K562 (cell line): Measurements from ENCODE around the gene PSD4. TPM values are rescaled to one million over a fixed set of nuclear protein-coding genes. Genes with fewer than 3 reads are reported as not detected.

ENCODE experiments used
- ATAC-seq: fragments of 200-7000 bp; cut with Tn5 transposase; 3 replicates; pipeline ENCODE4 v1.9.1; 2020; ENCODE audit warnings: moderate library complexity
- BruUV-seq: library from RNA; stranded (reverse); fragments of 400-500 nt; replicated peaks from 2 replicates; lab custom pipeline; 2021; lab: Mats Ljungman, UMichigan
- CTCF ChIA-PET: fragments of 300-600 bp; formaldehyde crosslinking; extraction: SDS; loops from one replicate; lab custom pipeline; 2021; ENCODE audit warnings: low intra/inter-chr PET ratio; lab: Yijun Ruan, JAX
- POLR2A ChIA-PET: fragments of 300-600, 350-650 bp; sonication (Branson Sonifier 250); formaldehyde crosslinking; extraction: SDS; loops from one replicate; lab custom pipeline; 2021; ENCODE audit warnings: antibody characterized with exemption, inconsistent platforms; lab: Yijun Ruan, JAX
- DNase-seq, 4 experiments: peaks; one replicate each; pipeline versions ENCODE4 v3.0.0 to v3.0.0-alpha.2; 2011 to 2018; ENCODE audit warnings: low spot score in 3 of 4, mixed read lengths in 3 of 4; ENCODE audit errors: extremely low read depth in 1 of 4
- FAIRE-seq: peaks from 2 replicates; lab custom pipeline; 2011; peaks lifted over from hg19 to GRCh38; lab: Jason Lieb, UNC
- H2AFZ ChIP-seq: 2 replicates; pipeline ENCODE4 v1.6.0; 2011; ENCODE audit warnings: low read depth, low read length, control low read depth, inconsistent platforms
- H3K27ac ChIP-seq: fragments of 200-600 bp; 3 replicates; pipeline ENCODE4 v1.8.0; 2011; ENCODE audit warnings: low read depth, mild to moderate bottlenecking, control low read depth, inconsistent platforms, low read length, moderate library complexity, mixed read lengths; ENCODE audit errors: extremely low read depth
- H3K27me3 ChIP-seq, 2 experiments: fragments of 300-600 bp in 1 of 2; 2 replicates in 1 of 2; 3 replicates in 1 of 2; pipeline versions ENCODE4 v1.6.0 to v1.8.0; 2011; ENCODE audit warnings: inconsistent platforms in 2 of 2, low read length in 2 of 2, mild to moderate bottlenecking in 1 of 2, mixed read lengths in 1 of 2, moderate library complexity in 1 of 2; ENCODE audit not compliant: control insufficient read depth in 2 of 2, insufficient read depth in 2 of 2
- H3K36me3 ChIP-seq: fragments of 300-600 bp; 3 replicates; pipeline ENCODE4 v1.8.0; 2011; ENCODE audit warnings: mild to moderate bottlenecking, low read length, inconsistent platforms; ENCODE audit not compliant: control insufficient read depth, insufficient read depth
- H3K4me1 ChIP-seq, 2 experiments: fragments of 200-600 bp in 1 of 2; replicated peaks in 1 of 2; 2 replicates in 1 of 2; 3 replicates in 1 of 2; pipeline versions ENCODE4 v1.5.1 to v1.8.0; 2011; ENCODE audit warnings: inconsistent platforms in 2 of 2, low read length in 2 of 2, mild to moderate bottlenecking in 1 of 2, mixed read lengths in 1 of 2, moderate library complexity in 1 of 2; ENCODE audit not compliant: control insufficient read depth in 2 of 2, insufficient read depth in 2 of 2
- H3K4me2 ChIP-seq: 2 replicates; pipeline ENCODE4 v1.6.1; 2011; ENCODE audit warnings: low read length, control low read depth, inconsistent platforms, mixed read lengths; ENCODE audit not compliant: insufficient read depth
- H3K4me3 ChIP-seq: fragments of 200-600 bp; sonication (generic), shearing (Covaris generic); 2 replicates; pipeline ENCODE4 v1.5.1; 2016; ENCODE audit warnings: control low read depth, inconsistent platforms
- H3K79me2 ChIP-seq: fragments of 200-600 bp; 3 replicates; pipeline ENCODE4 v1.8.0; 2011; ENCODE audit warnings: low read length, inconsistent platforms; ENCODE audit not compliant: control insufficient read depth, insufficient read depth
- H3K9ac ChIP-seq, 2 experiments: 2 replicates each; pipeline versions ENCODE4 v1.6.0 to v1.6.1; 2011; ENCODE audit warnings: low read depth in 2 of 2, low read length in 2 of 2, control low read depth in 1 of 2, inconsistent platforms in 1 of 2, mild to moderate bottlenecking in 1 of 2, mixed read lengths in 1 of 2; ENCODE audit not compliant: insufficient read depth in 1 of 2
- H3K9me1 ChIP-seq: one replicate; pipeline ENCODE4 v1.6.0; 2011; ENCODE audit warnings: inconsistent platforms, mild to moderate bottlenecking, low read length, moderate library complexity; ENCODE audit not compliant: control insufficient read depth, insufficient read depth
- H3K9me3 ChIP-seq: replicated peaks from 2 replicates; pipeline ENCODE4 v1.5.1; 2011; ENCODE audit warnings: low read depth, low read length, inconsistent platforms; ENCODE audit not compliant: control insufficient read depth, insufficient read depth
- H4K20me1 ChIP-seq: replicated peaks from 2 replicates; pipeline ENCODE4 v1.6.1; 2011; ENCODE audit warnings: low read length, inconsistent platforms, mixed read lengths; ENCODE audit not compliant: control insufficient read depth, insufficient read depth
- FOXA1 ChIP-seq: fragments of 450-650 bp; IDR thresholded peaks from 2 replicates; pipeline ENCODE4 v1.6.1; 2016; ENCODE audit warnings: mild to moderate bottlenecking, borderline replicate concordance
- NBN ChIP-seq: fragments of 450-650 bp; IDR thresholded peaks from 2 replicates; pipeline ENCODE4 v1.6.1; 2016; ENCODE audit warnings: low read depth, mild to moderate bottlenecking
- ZNF143 ChIP-seq: sonication (generic); formaldehyde crosslinking; IDR thresholded peaks from 2 replicates; pipeline ENCODE4 v1.9.0; 2022; ENCODE audit warnings: mild to moderate bottlenecking, missing genetic modification reagents
- ZNF57 ChIP-seq: fragments of 450-650 bp; formaldehyde crosslinking; IDR thresholded peaks from 2 replicates; pipeline ENCODE4 v1.4.0; 2020; ENCODE audit warnings: mild to moderate bottlenecking, moderate library complexity
- WGBS: fragments of 100-300 bp; shearing (Covaris generic); methylation state at CpG from one replicate; pipeline ENCODE4 v1.1.6; 2016; ENCODE audit warnings: low coverage, mixed read lengths; ENCODE audit not compliant: insufficient coverage; ENCODE audit errors: missing lambda C conversion rate; 5-methylcytosine and 5-hydroxymethylcytosine counted together
- in situ Hi-C: fragments of 300-500 bp; cut with MboI; formaldehyde crosslinking; loops from 4 replicates; pipeline ENCODE4 v1.15.0; 2018; ENCODE audit warnings: inconsistent platforms, mixed read lengths
- intact Hi-C: fragments of 100-400 bp; cut with micrococcal nuclease; formaldehyde crosslinking; loops from 2 replicates; pipeline ENCODE4 v1.14.2; 2022
- polyA plus RNA-seq, 8 experiments: library from polyadenylated mRNA; depleted of rRNA in 4 of 8; stranded (reverse) in 5 of 8; unstranded in 3 of 8; fragments of >200 nt; fragmentation: Nextera tagmentation in 2 of 8; fragmentation: Illumina TruSeq in 1 of 8; extraction: Ambion mirVana in 2 of 8; extraction: Trizol in 1 of 8; gene quantifications; 2 replicates each; pipeline versions ENCODE4 v1.2.1 to v1.2.3, GENCODE V29; 2011 to 2014; ENCODE audit warnings: inconsistent platforms in 1 of 8, missing spikeins in 1 of 8
- total RNA-seq, 7 experiments: library from RNA; depleted of rRNA in 6 of 7; stranded (reverse); fragments of >200 nt in 6 of 7; fragmentation: Illumina TruSeq in 2 of 7; extraction: Trizol in 2 of 7; gene quantifications; 2 replicates each; pipeline versions ENCODE4 v1.2.1 to v1.2.3, GENCODE V29; 2011 to 2021; ENCODE audit warnings: low replicate concordance in 1 of 7
- TF ChIP-seq, protein P1 (sequence below): fragments of 250-450 bp; sonication (Bioruptor Pico); IDR thresholded peaks from 2 replicates; pipeline ENCODE4 v1.5.0; 2021; ENCODE audit warnings: mild to moderate bottlenecking, moderate library complexity

Gene PSD4
- total and polyA plus RNA-seq, 9 of the 15 experiments (the other 6 are each of a cell fraction or from before 2014, with no cell fraction given): 0.46 to 54.0 (median 20.8) TPM

DNA sequence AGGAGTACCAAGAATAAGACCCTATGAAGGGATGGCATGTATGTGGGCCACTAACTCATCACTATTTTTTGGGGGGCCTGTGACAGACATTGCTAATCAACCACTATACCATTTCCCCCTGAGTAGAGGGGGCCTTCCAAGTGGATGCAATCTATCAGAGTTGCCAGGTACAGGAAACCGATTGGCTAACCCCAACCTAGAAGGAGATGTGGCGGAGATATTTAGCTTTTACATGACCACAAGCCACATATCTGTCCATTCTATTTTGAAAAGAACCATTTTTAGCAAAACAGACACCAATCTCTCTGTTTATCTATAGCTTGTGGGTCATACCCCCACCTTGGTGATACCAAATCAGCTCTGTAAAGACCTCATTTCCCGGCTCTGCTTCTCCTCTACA lies 53.9 kb downstream of the PSD4 start (continued):
- TF ChIP-seq, protein P1, sequence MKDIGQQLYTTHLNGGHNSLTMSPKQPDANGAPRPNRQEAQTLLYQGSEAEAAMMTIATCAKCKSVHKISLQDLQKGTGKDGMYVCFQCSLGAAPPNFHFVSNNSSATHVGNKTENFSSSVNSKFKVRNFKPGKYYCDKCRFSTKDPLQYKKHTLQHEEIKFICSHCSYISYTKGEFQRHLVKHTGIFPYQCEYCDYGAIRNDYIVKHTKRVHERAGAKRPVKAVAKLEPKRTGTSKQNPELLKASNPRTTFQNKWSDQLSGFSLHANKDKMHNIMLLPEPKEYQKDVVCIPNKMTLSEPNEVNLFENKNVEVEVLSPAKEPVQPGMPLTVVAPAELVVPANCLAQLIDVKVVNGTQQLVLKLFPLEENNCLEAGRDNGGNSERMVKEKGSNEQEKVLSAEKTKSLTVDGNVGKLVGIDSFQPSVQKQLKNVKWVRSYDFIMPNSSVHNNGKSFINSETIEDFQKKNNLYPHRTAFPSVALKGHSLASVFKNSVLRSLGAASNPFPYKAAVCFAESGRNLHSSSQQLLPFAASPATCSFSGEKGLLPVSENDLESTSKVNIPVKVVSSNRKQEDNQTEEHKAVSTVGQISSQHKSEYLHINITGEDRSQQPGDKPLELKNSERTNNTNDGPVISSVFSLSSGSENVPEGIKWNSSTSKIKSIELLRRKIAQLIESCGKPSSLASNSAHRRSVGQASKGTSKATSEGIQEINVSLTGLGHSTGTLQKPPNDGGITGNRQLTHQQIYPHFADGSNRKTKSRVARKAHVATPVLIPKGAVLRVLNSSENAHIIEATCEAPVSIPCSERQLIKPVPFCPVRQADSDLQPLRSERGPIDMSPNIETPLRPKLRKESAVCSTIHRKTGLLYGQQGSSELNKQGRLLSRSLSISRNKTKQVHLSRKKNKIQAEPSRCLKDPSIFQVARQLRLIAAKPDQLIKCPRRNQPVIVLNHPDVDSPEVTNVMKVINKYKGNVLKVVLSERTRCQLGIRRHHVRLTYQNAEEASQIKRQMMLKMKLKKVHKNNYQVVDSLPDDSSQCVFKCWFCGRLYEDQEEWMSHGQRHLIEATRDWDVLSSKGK: no peak
- TF ChIP-seq FOXA1: no peak
- no peak for TF ChIP-seq NBN

DNA sequence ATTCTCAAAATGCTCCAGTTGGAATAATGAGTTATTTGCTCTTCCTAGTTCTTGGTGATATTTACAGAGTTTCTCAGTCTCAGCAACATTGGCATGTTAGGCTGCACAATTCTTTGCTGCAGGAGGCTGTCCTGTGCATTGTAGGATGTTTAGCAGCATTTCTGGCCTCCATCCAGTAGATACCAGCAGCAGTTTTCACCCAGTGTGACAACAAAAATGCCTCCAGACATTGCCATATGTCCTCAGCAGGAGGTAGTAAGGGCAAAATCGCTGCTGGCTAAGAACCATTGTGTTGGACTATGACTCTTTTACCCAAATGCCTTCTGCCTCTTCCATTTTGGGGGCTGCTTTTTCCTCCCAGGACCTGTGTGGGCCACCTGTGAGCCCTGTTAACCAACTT lies 54.6 kb downstream of the PSD4 start:
- no peaks in the 10 kb centered on the region for H3K36me3 ChIP-seq
- no peak overlapping the region for H2AFZ ChIP-seq
- in situ Hi-C loops: no loop called here
- no peaks in the 10 kb centered on the region for H4K20me1 ChIP-seq
- no peaks in the 10 kb centered on the region for H3K79me2 ChIP-seq
- no peak overlapping the region for H3K9ac ChIP-seq
- H3K9me1 ChIP-seq: no peaks in the 10 kb centered on the region
- intact Hi-C loops: loop anchor here (5.0 kb wide), 1 partner anchor 91 kb away; no protein-coding TSS in a partner anchor
- H3K4me1 ChIP-seq: peaks cover 6 to 9% of the 10 kb centered on the region in 2 experiments; a peak in 3 of 5 replicates
- no peak overlapping the region for H3K4me3 ChIP-seq
- FAIRE-seq (no peak), ATAC-seq (no peak), DNase-seq (no peak)
- ChIA-PET CTCF (no interaction called here), POLR2A (no interaction called here)
- no peak overlapping the region for H3K27ac ChIP-seq
- no peak overlapping the region for H3K4me2 ChIP-seq
- WGBS: 0% methylated on average over 1 of the region's 1 CpG
- no peaks in the 10 kb centered on the region for H3K9me3 ChIP-seq
- no TSS peak for BruUV-seq
- H3K27me3 ChIP-seq: no peaks in the 10 kb centered on the region
- TF ChIP-seq ZNF143: no peak
- TF ChIP-seq ZNF57 (CRISPR knock-in tag): no peak
